Measurements from ENCODE around the gene ZCCHC14. TPM values are rescaled to one million over a fixed set of nuclear protein-coding genes. Genes with fewer than 3 reads are reported as not detected.

Gene ZCCHC14
- total and polyA plus RNA-seq, 2 of the 13 experiments (the other 11 are each of a cell fraction or from before 2014, with no cell fraction given), result 12.4 to 12.5 TPM

GRCh38 chr16:87391950-87392820 is 100.6 kb downstream of the ZCCHC14 start, which contains the start of gene MAP1LC3B (continued):
- TF ChIP-seq ZNF441 (CRISPR knock-in tag; IDR thresholded peaks at IDR 0.05; ENCODE audit: borderline replicate concordance) (no peak; the same call in 1 of the 2 replicates), TCF7L2 (IDR thresholded peaks at IDR 0.05; ENCODE audit: low read depth, low read length) (no peak), ZNF460 (CRISPR knock-in tag; IDR thresholded peaks at IDR 0.05; ENCODE audit: borderline replicate concordance) (no peak; the same call in 1 of the 2 replicates), TARDBP (CRISPR knock-in tag; IDR thresholded peaks at IDR 0.05) (peak; percentile 95), MLLT10 (CRISPR knock-in tag; IDR thresholded peaks at IDR 0.05) (no peak), ZNF180 (CRISPR knock-in tag; IDR thresholded peaks at IDR 0.05; ENCODE audit: borderline replicate concordance, low read depth) (no peak), ZNF710 (CRISPR knock-in tag; IDR thresholded peaks at IDR 0.05; ENCODE audit: borderline replicate concordance) (peak; percentile 77; the same call in 1 of the 2 replicates), ZNF20 (CRISPR knock-in tag; IDR thresholded peaks at IDR 0.05) (no peak), CTCF (CRISPR knock-in tag; IDR thresholded peaks at IDR 0.05) (no peak), HBP1 (CRISPR knock-in tag; IDR thresholded peaks at IDR 0.05; ENCODE audit: low read depth) (peak; percentile 98), KLF15 (CRISPR knock-in tag; IDR thresholded peaks at IDR 0.05; ENCODE audit: borderline replicate concordance) (no peak), HDAC1 (CRISPR knock-in tag; IDR thresholded peaks at IDR 0.05) (peak; percentile 94), CENPX (CRISPR knock-in tag; IDR thresholded peaks at IDR 0.05) (no peak), ZNF737 (CRISPR knock-in tag; IDR thresholded peaks at IDR 0.05; ENCODE audit: borderline replicate concordance) (no peak), SALL1 (CRISPR knock-in tag; IDR thresholded peaks at IDR 0.05) (peak; percentile 92), ZSCAN12 (CRISPR knock-in tag; IDR thresholded peaks at IDR 0.05) (peak; percentile 72; the same call in 1 of the 2 replicates), KAT7 (CRISPR knock-in tag; IDR thresholded peaks at IDR 0.05; ENCODE audit: borderline replicate concordance) (peak; percentile 92), KAT2B (IDR thresholded peaks at IDR 0.05; ENCODE audit: borderline replicate concordance, low read depth, low read length) (no peak)

Measured in HepG2 (cell line).